Sciatic nerve (tissue), 2 donors: ENCODE measurements around the gene SINHCAF. TPM values are rescaled to one million over a fixed set of nuclear protein-coding genes. Genes with fewer than 3 reads are reported as not detected.
"Not testable (repeated sequence)": the region's sequence is repeated elsewhere in the genome, so short reads cannot be mapped to it uniquely, and the experiment has no call there.

Source experiments
- ATAC-seq: fragments of 200-7000 bp; cut with Tn5 transposase; one replicate; pipeline ENCODE4 v1.9.1; 2020; ENCODE audit warnings: mild to moderate bottlenecking, moderate library complexity
- DNase-seq: peaks from one replicate; pipeline ENCODE4 v3.0.0-alpha.2; 2020; ENCODE audit warnings: low spot score
- intact Hi-C: fragments of 100-400 bp; cut with DNase I; formaldehyde crosslinking; loops from one replicate; pipeline ENCODE4 v1.14.2; 2022
- total RNA-seq: library from RNA; stranded (reverse); fragmentation: NEBNext Ultra II Directional; extraction: Animal tissue kit (Norgen Biotek cat#: 25700); gene quantifications from one replicate; pipeline ENCODE4 v1.2.1, GENCODE V29; 2021
- donor health status: DM: no; HTN: no; CAD: no.
- donor health status: DM: no; HTN: no; CAD: no.

SINHCAF gene
- total RNA-seq, 1 donor from 2014 or later: 12.4 TPM

- intact Hi-C loops, DNase-seq, ATAC-seq: not testable (repeated sequence)
These were observed 83.5 kb downstream of the SINHCAF start for GRCh38 chr12:31242418-31242817.

- peak; percentile 80 for DNase-seq
- peak; percentile 81 for ATAC-seq
- intact Hi-C loops: no loop called here
These were observed 87.1 kb downstream of the SINHCAF start for GRCh38 chr12:31238764-31239387.

DNA sequence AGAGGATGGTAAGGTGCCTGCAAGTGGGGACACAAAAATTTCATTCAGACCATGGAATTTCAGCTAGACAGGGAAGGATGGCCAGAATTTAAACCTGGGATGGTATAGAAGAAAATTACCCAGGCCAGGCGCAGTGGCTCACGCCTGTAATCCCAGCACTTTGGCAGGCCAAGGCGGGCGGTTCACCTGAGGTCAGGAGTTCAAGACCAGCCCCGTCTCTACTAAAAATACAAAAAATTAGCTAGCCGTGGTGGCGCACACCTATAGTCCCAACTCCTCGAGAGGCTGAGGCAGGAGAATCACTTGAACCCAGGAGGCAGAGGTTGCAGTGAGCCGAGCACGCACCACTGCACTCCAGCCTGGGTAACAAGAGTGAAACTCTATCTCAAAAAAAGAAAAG is 87.6 kb downstream of the SINHCAF start:
- DNase-seq, intact Hi-C loops, ATAC-seq: not testable (repeated sequence)

DNA sequence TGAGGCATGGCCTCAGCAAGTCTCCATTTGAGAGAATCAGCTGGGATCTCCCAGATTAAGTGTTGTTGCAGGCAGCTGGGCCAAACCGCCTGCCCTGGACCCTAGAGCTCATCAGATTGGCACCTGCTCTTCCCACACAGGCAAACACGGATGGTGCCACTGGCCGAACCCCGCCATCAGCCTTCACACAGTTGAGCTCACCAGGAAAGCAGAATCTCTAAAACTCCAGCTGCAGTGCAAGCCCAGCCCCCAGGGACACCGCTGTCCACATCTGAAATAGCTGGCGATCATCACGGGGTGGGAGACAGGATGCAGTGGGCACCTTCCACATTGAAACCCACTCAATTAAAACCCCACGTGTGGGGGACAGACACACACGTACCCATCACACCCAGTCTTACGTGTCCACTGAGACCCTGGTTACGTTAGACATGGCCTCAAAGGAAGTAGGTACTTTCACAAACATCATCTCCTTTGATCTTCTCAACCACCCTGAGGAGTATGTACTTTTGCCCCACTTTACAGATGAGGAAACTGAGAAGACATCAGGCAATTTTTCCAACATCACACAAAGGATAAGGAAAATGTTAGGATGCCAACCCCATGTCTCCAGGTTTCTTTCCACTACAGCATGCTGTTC is 88.8 kb downstream of the SINHCAF start:
- ATAC-seq (no peak), DNase-seq (no peak)
- intact Hi-C loops: no loop called here

GRCh38 chr12:31235868-31236395 is 90.0 kb downstream of the SINHCAF start:
- DNase-seq (no peak), ATAC-seq (no peak)
- intact Hi-C loops: no loop called here

DNA sequence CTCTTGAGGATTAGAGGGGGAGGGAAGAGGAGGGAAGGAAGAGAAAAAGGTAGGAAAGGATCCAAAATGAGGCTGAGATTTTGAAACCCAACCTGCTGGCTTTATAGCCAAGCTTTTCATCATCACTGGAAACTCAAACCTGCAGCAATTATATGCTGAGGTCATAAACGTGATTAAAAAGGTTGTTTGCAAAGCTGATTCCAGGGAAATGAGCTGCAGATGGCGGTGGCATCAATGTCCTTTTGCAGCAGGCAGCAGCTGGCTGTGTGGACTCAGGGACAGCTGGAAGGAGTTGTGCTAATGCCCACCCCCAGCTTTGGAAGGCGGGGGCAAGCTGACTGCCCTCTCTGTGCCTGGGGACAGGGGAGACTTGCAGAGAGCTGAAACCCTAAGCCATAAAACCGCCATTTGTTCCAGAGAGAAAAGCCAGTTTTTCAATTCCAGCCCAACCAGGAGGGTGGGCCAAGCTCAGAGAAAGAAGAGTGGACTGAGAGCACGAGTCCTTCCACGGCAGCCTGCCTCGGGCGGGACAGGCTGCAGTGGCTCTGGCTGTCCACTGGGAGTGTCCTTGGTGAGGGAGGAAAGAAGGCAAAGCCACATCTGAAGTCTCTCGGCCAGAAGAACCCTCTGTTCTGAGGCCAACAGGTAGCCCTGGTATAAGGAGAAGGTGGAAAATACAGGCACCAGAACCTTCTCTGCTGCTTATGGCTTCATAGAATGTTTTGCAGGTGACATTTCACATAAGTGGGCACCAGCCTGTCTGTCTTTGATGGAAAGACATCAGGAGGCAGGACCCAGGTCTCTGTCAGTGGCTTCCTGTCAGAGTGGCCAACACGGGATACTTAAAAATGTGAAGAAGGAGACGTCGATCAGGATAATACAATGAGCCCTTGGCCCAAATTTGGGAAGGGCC is 90.7 kb downstream of the SINHCAF start:
- intact Hi-C loops: no loop called here
- ATAC-seq (peak; percentile 72), DNase-seq (no peak)

- intact Hi-C loops: no loop called here
- DNase-seq (no peak), ATAC-seq (no peak)
These were observed 91.7 kb downstream of the SINHCAF start for GRCh38 chr12:31234053-31234840.

DNA sequence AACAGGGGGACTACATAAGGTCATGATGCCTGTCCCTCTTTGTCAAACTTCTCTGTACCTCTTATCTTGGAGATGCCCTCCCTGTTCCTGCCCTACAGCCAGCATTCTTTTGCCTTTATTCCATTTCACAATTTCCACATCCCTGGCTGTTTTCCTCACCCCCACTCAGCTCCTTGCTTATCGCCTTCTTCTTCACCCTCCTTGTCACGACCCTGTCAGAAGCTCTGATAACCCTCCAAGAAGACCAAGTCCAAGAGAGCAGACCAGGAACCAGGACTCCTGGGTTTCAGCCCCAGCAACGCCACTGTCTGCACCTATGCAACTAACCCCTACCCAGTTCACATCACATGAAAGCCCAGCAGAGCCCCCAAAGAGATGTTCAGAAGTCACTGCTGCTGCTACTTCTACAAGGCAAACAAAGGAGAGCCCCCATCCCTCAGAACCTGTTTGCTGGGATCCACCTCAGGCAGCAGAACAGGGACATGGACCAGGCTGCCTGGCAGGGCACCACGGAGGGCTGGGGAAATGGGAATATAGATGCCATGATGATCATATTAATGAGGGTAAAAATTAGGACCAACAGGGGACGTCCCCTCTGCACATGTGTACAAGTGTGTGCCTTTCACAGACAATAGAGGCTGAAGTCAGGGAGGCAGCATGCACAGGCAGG is 92.8 kb downstream of the SINHCAF start:
- DNase-seq (no peak), ATAC-seq (no peak)
- intact Hi-C loops: no loop called here

DNA sequence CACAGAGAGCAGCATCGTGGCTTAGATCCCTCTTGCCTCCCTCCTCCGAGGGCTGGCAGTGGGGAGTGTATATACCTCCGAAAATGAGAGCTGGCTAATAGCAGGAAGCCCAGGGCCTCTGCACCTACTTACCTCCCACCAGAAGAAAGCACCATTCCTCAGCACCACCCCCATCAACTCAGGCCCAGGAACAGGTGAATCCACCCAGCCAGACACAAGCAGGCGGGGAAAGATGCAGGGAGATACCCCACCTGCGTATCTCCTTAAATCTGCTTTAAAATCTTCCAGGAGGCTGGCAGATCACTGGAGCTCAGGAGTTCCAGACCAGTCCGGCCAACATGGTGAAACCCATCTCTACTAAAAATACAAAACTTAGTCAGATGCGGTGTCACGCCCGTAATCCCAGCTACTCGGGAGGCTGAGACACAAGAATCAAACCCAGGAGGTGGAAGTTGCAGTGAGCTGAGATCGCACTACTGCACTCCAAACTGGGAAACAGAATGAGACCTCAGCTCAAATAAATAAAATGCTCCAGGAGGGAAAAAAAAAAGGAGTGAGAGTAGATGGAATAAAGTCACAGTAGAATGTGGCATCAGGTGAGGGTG is 93.5 kb downstream of the SINHCAF start:
- intact Hi-C loops: no loop called here
- DNase-seq (no peak), ATAC-seq (no peak)

GRCh38 chr12:31231611-31232360 is 94.2 kb downstream of the SINHCAF start:
- intact Hi-C loops: no loop called here
- ATAC-seq (no peak), DNase-seq (no peak)
